Osteoblast (primary cell): ENCODE data around the gene GAPT. TPM values are rescaled to one million over a fixed set of nuclear protein-coding genes. Genes with fewer than 3 reads are reported as not detected.

Experiments
- DNase-seq: peaks from one replicate; pipeline ENCODE4 v3.0.0; 2011; ENCODE audit warnings: low spot score, mixed read lengths; ENCODE audit not compliant: insufficient read length; ENCODE audit errors: missing footprints
- H2AFZ ChIP-seq: 2 replicates; pipeline ENCODE4 v1.6.0; 2011; ENCODE audit warnings: mild to moderate bottlenecking, low read length
- H3K27ac ChIP-seq: 2 replicates; pipeline ENCODE4 v1.5.1; 2011; ENCODE audit warnings: mild to moderate bottlenecking, low read depth, low read length, moderate library complexity
- H3K27me3 ChIP-seq: 2 replicates; pipeline ENCODE4 v1.6.0; 2012; ENCODE audit warnings: mild to moderate bottlenecking, control low read depth, inconsistent platforms, low read length, moderate library complexity; ENCODE audit not compliant: insufficient read depth
- H3K36me3 ChIP-seq: 2 replicates; pipeline ENCODE4 v1.5.1; 2011; ENCODE audit warnings: mild to moderate bottlenecking, low read length, control low read depth, moderate library complexity; ENCODE audit not compliant: insufficient read depth
- H3K4me1 ChIP-seq: 2 replicates; pipeline ENCODE4 v1.5.1; 2011; ENCODE audit warnings: mild to moderate bottlenecking, low read length, control low read depth, moderate library complexity; ENCODE audit not compliant: insufficient read depth
- H3K4me2 ChIP-seq: 2 replicates; pipeline ENCODE4 v1.6.0; 2011; ENCODE audit warnings: mild to moderate bottlenecking, low read length; ENCODE audit not compliant: insufficient read depth
- H3K4me3 ChIP-seq: fragments of 200-600 bp; sonication (generic); 3 replicates; pipeline ENCODE4 v1.5.1; 2012; ENCODE audit warnings: mild to moderate bottlenecking, low read length, inconsistent platforms; ENCODE audit not compliant: insufficient read depth
- H3K79me2 ChIP-seq: 2 replicates; pipeline ENCODE4 v1.6.0; 2012; ENCODE audit warnings: mild to moderate bottlenecking, low read length, control low read depth, inconsistent platforms; ENCODE audit not compliant: insufficient read depth
- H3K9me3 ChIP-seq: 2 replicates; pipeline ENCODE4 v1.5.1; 2011; ENCODE audit warnings: low read depth, low read length, control low read depth
- H4K20me1 ChIP-seq: 2 replicates; pipeline ENCODE4 v1.6.0; 2012; ENCODE audit warnings: mild to moderate bottlenecking, low read length, control low read depth; ENCODE audit not compliant: insufficient read depth
- total RNA-seq: library from RNA; depleted of rRNA; stranded (reverse); fragments of >200 nt; gene quantifications from 2 replicates; pipeline ENCODE4 v1.2.3, GENCODE V29; 2012
- TF ChIP-seq, protein P1 (sequence below): IDR thresholded peaks from 2 replicates; pipeline ENCODE4 v1.5.1; 2011; ENCODE audit warnings: mild to moderate bottlenecking, low read depth, low read length, moderate library complexity; ENCODE audit errors: extremely low read depth

Gene GAPT
- total RNA-seq, 1 donor = not detected

DNA sequence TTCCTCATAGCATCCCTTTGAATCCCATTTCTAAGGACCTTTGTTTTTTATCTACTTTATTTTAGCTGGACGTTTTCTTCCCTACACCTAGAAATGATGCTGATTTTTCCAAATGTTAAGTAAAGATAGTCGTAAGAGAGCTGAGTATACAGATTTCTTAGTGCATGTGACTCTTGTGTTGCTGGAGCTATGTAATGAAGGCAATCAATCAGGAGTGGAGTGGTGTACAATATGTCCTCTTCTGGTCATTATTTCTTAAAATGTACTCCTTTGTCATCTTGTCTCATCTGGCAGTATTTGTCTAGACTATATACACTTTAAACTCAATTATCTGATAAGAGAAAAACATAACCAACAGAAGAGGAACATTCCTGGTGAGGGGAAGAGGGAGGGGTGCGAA, 13.5 kb downstream of the GAPT start:
- no peak for DNase-seq
- H3K36me3 ChIP-seq = no peaks in the 10 kb centered on the region
- H3K79me2 ChIP-seq = no peaks in the 10 kb centered on the region
- TF ChIP-seq, protein P1, sequence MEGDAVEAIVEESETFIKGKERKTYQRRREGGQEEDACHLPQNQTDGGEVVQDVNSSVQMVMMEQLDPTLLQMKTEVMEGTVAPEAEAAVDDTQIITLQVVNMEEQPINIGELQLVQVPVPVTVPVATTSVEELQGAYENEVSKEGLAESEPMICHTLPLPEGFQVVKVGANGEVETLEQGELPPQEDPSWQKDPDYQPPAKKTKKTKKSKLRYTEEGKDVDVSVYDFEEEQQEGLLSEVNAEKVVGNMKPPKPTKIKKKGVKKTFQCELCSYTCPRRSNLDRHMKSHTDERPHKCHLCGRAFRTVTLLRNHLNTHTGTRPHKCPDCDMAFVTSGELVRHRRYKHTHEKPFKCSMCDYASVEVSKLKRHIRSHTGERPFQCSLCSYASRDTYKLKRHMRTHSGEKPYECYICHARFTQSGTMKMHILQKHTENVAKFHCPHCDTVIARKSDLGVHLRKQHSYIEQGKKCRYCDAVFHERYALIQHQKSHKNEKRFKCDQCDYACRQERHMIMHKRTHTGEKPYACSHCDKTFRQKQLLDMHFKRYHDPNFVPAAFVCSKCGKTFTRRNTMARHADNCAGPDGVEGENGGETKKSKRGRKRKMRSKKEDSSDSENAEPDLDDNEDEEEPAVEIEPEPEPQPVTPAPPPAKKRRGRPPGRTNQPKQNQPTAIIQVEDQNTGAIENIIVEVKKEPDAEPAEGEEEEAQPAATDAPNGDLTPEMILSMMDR = no peak
- no peaks in the 10 kb centered on the region for H3K27me3 ChIP-seq
- no peak overlapping the region for H3K4me3 ChIP-seq
- H3K4me2 ChIP-seq = no peak overlapping the region
- no peak overlapping the region for H2AFZ ChIP-seq
- no peaks in the 10 kb centered on the region for H3K9me3 ChIP-seq
- H4K20me1 ChIP-seq = no peaks in the 10 kb centered on the region
- no peak overlapping the region for H3K27ac ChIP-seq
- no peaks in the 10 kb centered on the region for H3K4me1 ChIP-seq

DNA sequence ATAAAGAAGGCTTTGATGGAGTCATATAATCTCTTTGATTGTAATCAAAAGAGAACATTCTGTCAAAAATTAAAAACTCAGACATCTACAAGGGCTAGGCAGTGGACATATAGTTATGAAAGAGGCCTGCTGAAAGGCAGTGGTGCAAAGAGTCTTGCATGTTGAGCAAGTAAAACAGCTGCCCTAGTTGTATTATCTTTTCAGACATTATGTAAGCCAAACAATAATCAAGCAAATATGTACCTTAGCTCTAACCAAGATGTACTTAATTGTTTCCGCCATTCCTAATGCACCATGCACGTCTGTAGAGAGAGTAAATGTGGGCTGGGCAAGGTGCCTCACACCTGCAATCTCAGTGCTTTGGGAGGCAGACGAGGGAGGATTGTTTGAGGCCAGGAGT, 14.3 kb downstream of the GAPT start:
- DNase-seq = no peak
- Histone ChIP-seq H3K9me3 (no peaks in the 10 kb centered on the region), H3K27me3 (no peaks in the 10 kb centered on the region), H2AFZ (no peak overlapping the region), H4K20me1 (no peaks in the 10 kb centered on the region), H3K79me2 (no peaks in the 10 kb centered on the region), H3K36me3 (no peaks in the 10 kb centered on the region), H3K27ac (no peak overlapping the region), H3K4me2 (no peak overlapping the region), H3K4me1 (no peaks in the 10 kb centered on the region), H3K4me3 (no peak overlapping the region)
- TF ChIP-seq, protein P1 = no peak

DNA sequence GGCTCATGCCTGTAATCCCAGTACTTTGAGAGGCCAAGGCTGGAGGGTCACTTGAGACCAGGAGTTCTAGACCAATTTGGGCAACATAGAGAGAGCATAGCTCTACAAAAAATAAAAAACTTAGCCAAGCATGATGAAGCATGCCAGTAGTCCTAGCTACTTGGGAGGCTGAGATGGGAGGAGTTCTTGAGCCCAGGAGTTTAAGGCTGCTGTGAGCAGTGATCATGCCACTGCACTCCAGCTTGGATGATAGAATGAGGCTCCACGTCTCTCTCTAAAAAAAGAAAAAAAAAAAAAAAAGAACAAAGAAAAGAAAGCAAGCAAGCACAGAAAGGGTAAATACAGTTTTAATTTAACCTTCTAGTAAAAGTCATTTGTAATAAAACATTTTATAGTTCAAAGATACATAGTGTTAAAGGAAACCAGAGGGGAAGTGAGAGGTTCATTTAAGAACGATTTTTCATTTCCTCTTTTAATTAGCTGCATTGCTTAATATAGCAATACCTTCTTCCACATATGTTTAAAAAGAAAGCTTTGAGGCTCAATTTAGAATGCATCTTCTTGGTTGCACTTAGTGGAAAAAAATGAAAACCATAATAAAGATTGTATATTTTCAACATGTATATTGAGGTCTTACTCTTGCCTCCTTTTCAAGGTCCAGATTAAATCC, 14.9 kb downstream of the GAPT start:
- no peak for DNase-seq
- no peak overlapping the region for H3K4me2 ChIP-seq
- no peaks in the 10 kb centered on the region for H3K79me2 ChIP-seq
- no peaks in the 10 kb centered on the region for H3K36me3 ChIP-seq
- no peaks in the 10 kb centered on the region for H3K9me3 ChIP-seq
- H3K4me3 ChIP-seq = no peak overlapping the region
- H3K27ac ChIP-seq = no peak overlapping the region
- TF ChIP-seq, protein P1 = no peak
- H4K20me1 ChIP-seq = no peaks in the 10 kb centered on the region
- H3K4me1 ChIP-seq = no peaks in the 10 kb centered on the region
- no peak overlapping the region for H2AFZ ChIP-seq
- no peaks in the 10 kb centered on the region for H3K27me3 ChIP-seq

DNA sequence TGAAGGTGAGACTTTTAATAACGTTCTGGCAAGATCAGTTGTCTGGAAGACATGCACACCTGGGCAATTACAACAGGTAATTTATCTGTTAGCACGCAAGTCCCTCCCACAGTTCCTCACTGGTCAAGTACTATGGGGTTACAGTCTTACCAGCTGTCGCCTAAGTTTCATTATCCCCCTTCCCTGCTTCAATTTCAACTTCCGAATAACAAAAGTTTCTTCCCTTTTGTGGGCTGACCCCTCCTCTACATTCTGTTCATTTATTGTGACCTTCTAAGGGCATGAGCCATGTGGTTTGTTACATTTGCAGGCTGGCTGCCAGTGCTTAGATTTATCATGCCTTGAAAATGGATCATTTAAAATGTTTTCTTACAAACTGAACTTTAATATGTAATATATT, 16.5 kb downstream of the GAPT start:
- H4K20me1 ChIP-seq = no peaks in the 10 kb centered on the region
- no peaks in the 10 kb centered on the region for H3K36me3 ChIP-seq
- H2AFZ ChIP-seq = no peak overlapping the region
- no peak overlapping the region for H3K27ac ChIP-seq
- H3K9me3 ChIP-seq = no peaks in the 10 kb centered on the region
- no peaks in the 10 kb centered on the region for H3K79me2 ChIP-seq
- H3K4me1 ChIP-seq = no peaks in the 10 kb centered on the region
- TF ChIP-seq, protein P1 = no peak
- H3K4me3 ChIP-seq = no peak overlapping the region
- no peak overlapping the region for H3K4me2 ChIP-seq
- no peaks in the 10 kb centered on the region for H3K27me3 ChIP-seq
- no peak for DNase-seq
